Cardiac septum (tissue), 1 donor: ENCODE results near the gene RRBP1. TPM values are rescaled to one million over a fixed set of nuclear protein-coding genes. Genes with fewer than 3 reads are reported as not detected.

ENCODE experiments used
- DNase-seq: peaks from one replicate; pipeline ENCODE4 v3.0.0-alpha.2; 2020; ENCODE audit warnings: low spot score
- intact Hi-C: fragments of 100-400 bp; cut with DNase I; formaldehyde crosslinking; loops from one replicate; pipeline ENCODE4 v1.14.0; 2022
- total RNA-seq: library from RNA; stranded (reverse); fragmentation: NEBNext Ultra II Directional; extraction: Animal tissue kit (Norgen Biotek cat#: 25700); gene quantifications from one replicate; pipeline ENCODE4 v1.2.1, GENCODE V29; 2021
- donor health status: DM: no; HTN: no; CAD: no.

The RRBP1 gene
- total RNA-seq, 1 donor from 2014 or later, result 46.7 TPM

- DNase-seq, result peak; percentile 97
- intact Hi-C loops, result loop anchor here (2.0 to 5.0 kb wide), 2 partner anchors 27 to 43 kb away; no protein-coding TSS in a partner anchor
Measured at GRCh38 chr20:17569616-17570346, 112.3 kb downstream of the RRBP1 start, which contains the start of gene DSTN. Gene DSTN, plus strand, starts transcription at chr20:17570075. Its CDS starts 134 bp downstream, at chr20:17570209.

- intact Hi-C loops, result loop anchor here (2.0 kb wide), 1 partner anchor 26 kb away; no protein-coding TSS in a partner anchor
- peak; percentile 92 for DNase-seq
Measured at GRCh38 chr20:17568972-17569521, 113.0 kb downstream of the RRBP1 start.

DNA sequence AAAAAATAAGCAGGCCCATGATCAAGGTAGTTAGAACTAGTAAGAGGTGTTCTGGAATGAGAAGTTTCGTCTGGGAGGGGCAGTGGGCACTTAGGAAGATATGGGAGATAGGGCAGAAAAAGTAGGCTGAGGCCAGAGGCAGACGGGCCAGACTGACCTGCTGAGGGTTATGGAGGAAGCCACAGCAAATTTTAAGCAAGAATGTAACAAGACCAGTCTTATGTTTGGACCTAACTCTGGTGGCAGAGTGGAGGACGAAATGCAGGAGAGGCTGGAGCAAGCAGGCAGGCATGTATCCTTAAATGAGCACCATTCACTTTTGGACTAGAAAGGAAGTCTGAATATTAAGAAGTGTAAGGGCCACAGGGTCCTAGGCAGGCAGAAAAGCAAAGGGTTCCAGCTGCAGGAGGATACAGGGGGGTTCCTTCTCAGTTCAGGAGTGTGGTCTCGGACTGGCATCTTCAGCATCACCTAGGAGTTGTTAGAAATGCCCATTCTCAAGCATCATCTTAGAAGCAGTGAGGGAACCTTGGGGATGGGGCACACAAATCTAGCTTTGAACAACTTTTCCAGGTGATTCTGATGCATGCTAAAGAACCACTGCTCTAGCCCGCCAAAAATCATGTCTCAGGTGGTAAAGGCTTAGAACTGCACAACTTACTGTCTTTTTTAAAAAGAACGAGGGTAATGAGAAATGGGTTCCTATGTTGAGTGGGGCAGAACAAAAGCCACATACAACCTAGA lies 113.8 kb downstream of the RRBP1 start:
- DNase-seq, result no peak
- intact Hi-C loops, result loop anchor here (2.0 kb wide), 1 partner anchor 25 kb away; no protein-coding TSS in a partner anchor

DNA sequence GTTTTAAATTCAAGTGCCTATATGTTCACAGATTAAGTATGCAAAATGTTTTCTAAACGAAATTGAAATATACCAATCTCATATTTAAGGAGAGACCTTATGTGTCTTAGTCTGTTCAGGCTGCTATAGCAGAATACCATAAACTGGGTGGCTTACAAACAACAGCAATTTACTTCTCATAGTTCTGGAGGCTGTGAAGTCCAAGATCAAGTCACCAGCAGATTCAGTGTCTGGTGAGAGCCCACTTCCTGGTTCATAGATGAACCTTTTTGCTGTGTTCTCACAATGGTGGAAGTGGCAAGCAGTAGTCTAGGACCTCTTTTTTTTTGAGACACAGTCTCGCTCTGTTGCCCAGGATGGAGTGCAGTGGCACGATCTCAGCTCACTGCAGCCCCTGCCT lies 115.7 kb downstream of the RRBP1 start:
- no peak for DNase-seq
- intact Hi-C loops, result no loop called here

GRCh38 chr20:17565169-17565845 lies 116.7 kb downstream of the RRBP1 start:
- intact Hi-C loops, result no loop called here
- DNase-seq, result no peak

Other genes starting within 250 kb of the RRBP1 start
- 0.83 TPM for gene BFSP1, start 150.9 kb downstream of the RRBP1 start, total RNA-seq
- gene DSTN, start 112.2 kb downstream of the RRBP1 start, total RNA-seq, result 569 TPM
- not detected for gene BANF2, start 17.7 kb upstream of the RRBP1 start, total RNA-seq